Trophoblast cell (in vitro differentiated cells and primary cell): Measurements from ENCODE around the gene ODF4.

Experiments
- DNase-seq, 2 donors: peaks; one replicate each; pipeline ENCODE4 v3.0.0-alpha.2; 2016
- H2AFZ ChIP-seq: 2 replicates; pipeline ENCODE4 v1.6.1; 2013; ENCODE audit warnings: low read length, moderate library complexity, mild to moderate bottlenecking; ENCODE audit not compliant: insufficient read depth, poor library complexity
- H2AK5ac ChIP-seq: 2 replicates; pipeline ENCODE4 v1.6.1; 2013; ENCODE audit warnings: mild to moderate bottlenecking, low read length
- H2BK120ac ChIP-seq: 2 replicates; pipeline ENCODE4 v1.6.1; 2013; ENCODE audit warnings: low read length, mild to moderate bottlenecking, moderate library complexity; ENCODE audit not compliant: insufficient read depth, poor library complexity
- H2BK12ac ChIP-seq: 2 replicates; pipeline ENCODE4 v1.6.1; 2013; ENCODE audit warnings: mild to moderate bottlenecking, low read length, moderate library complexity
- H2BK5ac ChIP-seq: 2 replicates; pipeline ENCODE4 v1.6.1; 2013; ENCODE audit warnings: low read length, low read depth, moderate library complexity, mild to moderate bottlenecking; ENCODE audit not compliant: poor library complexity
- H3K14ac ChIP-seq: 2 replicates; pipeline ENCODE4 v1.6.1; 2013; ENCODE audit warnings: mild to moderate bottlenecking, low read length
- H3K18ac ChIP-seq: 2 replicates; pipeline ENCODE4 v1.6.1; 2013; ENCODE audit warnings: mild to moderate bottlenecking, low read length
- H3K23ac ChIP-seq: 2 replicates; pipeline ENCODE4 v1.6.1; 2013; ENCODE audit warnings: low read length
- H3K27ac ChIP-seq: 2 replicates; pipeline ENCODE4 v1.5.1; 2013; ENCODE audit warnings: low read depth, mild to moderate bottlenecking, inconsistent platforms, low read length, moderate library complexity
- H3K27me3 ChIP-seq: 2 replicates; pipeline ENCODE4 v1.6.1; 2013; ENCODE audit warnings: inconsistent platforms, mild to moderate bottlenecking, low read length, moderate library complexity; ENCODE audit not compliant: insufficient read depth
- H3K36me3 ChIP-seq, 2 experiments: 1 replicate in 1 of 2; 2 replicates in 1 of 2; pipeline ENCODE4 v1.6.1; 2013; ENCODE audit warnings: low read length in 2 of 2, mild to moderate bottlenecking in 2 of 2, moderate library complexity in 1 of 2; ENCODE audit not compliant: insufficient read depth in 2 of 2, control insufficient read depth in 1 of 2
- H3K4ac ChIP-seq: 2 replicates; pipeline ENCODE4 v1.6.1; 2013; ENCODE audit warnings: low read depth, mild to moderate bottlenecking, low read length, moderate library complexity
- H3K4me1 ChIP-seq, 2 experiments: 1 replicate in 1 of 2; 2 replicates in 1 of 2; pipeline ENCODE4 v1.6.1; 2013; ENCODE audit warnings: low read length in 2 of 2, mild to moderate bottlenecking in 2 of 2, moderate library complexity in 1 of 2; ENCODE audit not compliant: insufficient read depth in 2 of 2, control insufficient read depth in 1 of 2
- H3K4me2 ChIP-seq: 2 replicates; pipeline ENCODE4 v1.6.1; 2013; ENCODE audit warnings: inconsistent platforms, mild to moderate bottlenecking, low read length, moderate library complexity
- H3K4me3 ChIP-seq: 2 replicates; pipeline ENCODE4 v1.5.1; 2013; ENCODE audit warnings: mild to moderate bottlenecking, low read depth, low read length, inconsistent platforms
- H3K79me1 ChIP-seq: one replicate; pipeline ENCODE4 v1.6.1; 2013; ENCODE audit warnings: low read length
- H3K79me2 ChIP-seq: 2 replicates; pipeline ENCODE4 v1.6.1; 2013; ENCODE audit warnings: low read length, mild to moderate bottlenecking; ENCODE audit not compliant: control insufficient read depth, insufficient read depth, poor library complexity
- H3K9ac ChIP-seq: 2 replicates; pipeline ENCODE4 v1.6.1; 2013; ENCODE audit warnings: mild to moderate bottlenecking, low read length
- H3K9me3 ChIP-seq: 2 replicates; pipeline ENCODE4 v1.6.1; 2013; ENCODE audit warnings: low read depth, mild to moderate bottlenecking, control low read depth, inconsistent platforms, low read length; ENCODE audit not compliant: insufficient read depth
- H4K12ac ChIP-seq: 2 replicates; pipeline ENCODE4 v1.6.1; 2013; ENCODE audit warnings: low read depth, mild to moderate bottlenecking, low read length, moderate library complexity
- H4K8ac ChIP-seq: 2 replicates; pipeline ENCODE4 v1.6.1; 2013; ENCODE audit warnings: low read depth, mild to moderate bottlenecking, low read length, moderate library complexity
- H4K91ac ChIP-seq: one replicate; pipeline ENCODE4 v1.6.1; 2013; ENCODE audit warnings: low read depth, mild to moderate bottlenecking, low read length, moderate library complexity
- WGBS: extraction: QIAGEN DNeasy Blood & Tissue Kit; methylation state at CpG from one replicate; pipeline ENCODE4 v1.1.7; 2013; ENCODE audit warnings: missing lambda C conversion rate; ENCODE audit not compliant: insufficient read length, insufficient coverage; ENCODE audit errors: extremely low coverage; 5-methylcytosine and 5-hydroxymethylcytosine counted together

ODF4 gene

GRCh38 chr17:8311131-8311790, 28.4 kb upstream of the ODF4 start:
- Histone ChIP-seq H3K18ac (no peak overlapping the region), H3K4me2 (no peak overlapping the region), H3K79me2 (no peaks in the 10 kb centered on the region), H3K4me3 (no peak overlapping the region), H4K8ac (no peak overlapping the region), H3K4me1 (peaks cover 4 to 7% of the 10 kb centered on the region in 2 experiments), H4K91ac (no peak overlapping the region), H4K12ac (no peak overlapping the region), H2BK12ac (no peak overlapping the region), H3K9ac (no peak overlapping the region), H3K27ac (no peak overlapping the region), H2BK120ac (no peak overlapping the region), H3K9me3 (peaks cover 5% of the 10 kb centered on the region), H3K79me1 (no peaks in the 10 kb centered on the region), H3K27me3 (peaks cover 18% of the 10 kb centered on the region), H3K36me3 (no peaks in the 10 kb centered on the region), H2AK5ac (no peak overlapping the region), H2AFZ (no peak overlapping the region), H3K14ac (no peak overlapping the region), H3K4ac (no peak overlapping the region), H2BK5ac (no peak overlapping the region), H3K23ac (no peak overlapping the region)
- no peak for DNase-seq
- no CpG with 5 or more reads among the region's 25 CpGs for WGBS

GRCh38 chr17:8312251-8312650, 27.4 kb upstream of the ODF4 start:
- no peak overlapping the region for H3K27ac ChIP-seq
- no peak overlapping the region for H2AFZ ChIP-seq
- no peak overlapping the region for H2BK5ac ChIP-seq
- H3K27me3 ChIP-seq = peaks cover 20% of the 10 kb centered on the region
- H4K8ac ChIP-seq = no peak overlapping the region
- H3K18ac ChIP-seq = no peak overlapping the region
- DNase-seq = no peak
- H3K4me2 ChIP-seq = no peak overlapping the region
- no peak overlapping the region for H2BK120ac ChIP-seq
- no peak overlapping the region for H2BK12ac ChIP-seq
- no peak overlapping the region for H3K4me3 ChIP-seq
- H4K91ac ChIP-seq = no peak overlapping the region
- H3K79me2 ChIP-seq = no peaks in the 10 kb centered on the region
- peaks cover 4 to 7% of the 10 kb centered on the region in 2 experiments for H3K4me1 ChIP-seq
- H3K14ac ChIP-seq = no peak overlapping the region
- no peaks in the 10 kb centered on the region for H3K79me1 ChIP-seq
- H3K36me3 ChIP-seq = no peaks in the 10 kb centered on the region
- H3K9ac ChIP-seq = no peak overlapping the region
- no peak overlapping the region for H3K23ac ChIP-seq
- peaks cover 5% of the 10 kb centered on the region for H3K9me3 ChIP-seq
- no peak overlapping the region for H3K4ac ChIP-seq
- WGBS = no CpG with 5 or more reads among the region's 13 CpGs
- H4K12ac ChIP-seq = no peak overlapping the region
- H2AK5ac ChIP-seq = no peak overlapping the region

GRCh38 chr17:8312726-8313600, 26.7 kb upstream of the ODF4 start:
- no peak overlapping the region for H4K91ac ChIP-seq
- no peak overlapping the region for H3K9ac ChIP-seq
- H2AFZ ChIP-seq = no peak overlapping the region
- H3K23ac ChIP-seq = no peak overlapping the region
- H3K4me2 ChIP-seq = no peak overlapping the region
- peaks cover 4 to 7% of the 10 kb centered on the region in 2 experiments for H3K4me1 ChIP-seq
- H4K8ac ChIP-seq = no peak overlapping the region
- H3K79me2 ChIP-seq = no peaks in the 10 kb centered on the region
- H3K9me3 ChIP-seq = peaks cover 5% of the 10 kb centered on the region
- no peak overlapping the region for H2BK120ac ChIP-seq
- no peak overlapping the region for H4K12ac ChIP-seq
- no peak overlapping the region for H3K27ac ChIP-seq
- WGBS = no CpG with 5 or more reads among the region's 16 CpGs
- no peak overlapping the region for H2BK12ac ChIP-seq
- H2AK5ac ChIP-seq = no peak overlapping the region
- H3K4ac ChIP-seq = no peak overlapping the region
- H3K36me3 ChIP-seq = no peaks in the 10 kb centered on the region
- no peak overlapping the region for H3K14ac ChIP-seq
- peaks cover 20% of the 10 kb centered on the region for H3K27me3 ChIP-seq
- H3K79me1 ChIP-seq = no peaks in the 10 kb centered on the region
- DNase-seq = no peak
- H2BK5ac ChIP-seq = no peak overlapping the region
- no peak overlapping the region for H3K4me3 ChIP-seq
- H3K18ac ChIP-seq = no peak overlapping the region

GRCh38 chr17:8314797-8315763, 24.6 kb upstream of the ODF4 start:
- Histone ChIP-seq H3K4me2 (peak overlapping the region; percentile 51), H3K4me3 (peak overlapping the region; percentile 18), H4K12ac (no peak overlapping the region), H3K14ac (no peak overlapping the region), H2AFZ (no peak overlapping the region), H3K9ac (no peak overlapping the region), H2BK12ac (no peak overlapping the region), H4K91ac (no peak overlapping the region), H3K27me3 (peaks cover 20% of the 10 kb centered on the region), H3K36me3 (no peaks in the 10 kb centered on the region), H4K8ac (no peak overlapping the region), H3K18ac (no peak overlapping the region), H3K79me1 (no peaks in the 10 kb centered on the region), H2AK5ac (no peak overlapping the region), H3K9me3 (peaks cover 5% of the 10 kb centered on the region), H2BK120ac (no peak overlapping the region), H3K79me2 (no peaks in the 10 kb centered on the region), H3K4ac (no peak overlapping the region), H3K4me1 (peaks cover 4 to 6% of the 10 kb centered on the region in 2 experiments), H3K27ac (no peak overlapping the region), H2BK5ac (no peak overlapping the region), H3K23ac (no peak overlapping the region)
- no peak for DNase-seq
- WGBS = no CpG with 5 or more reads among the region's 29 CpGs
